Natural killer cell (primary cell): ENCODE results near the gene FAM131A. TPM values are rescaled to one million over a fixed set of nuclear protein-coding genes. Genes with fewer than 3 reads are reported as not detected.

ENCODE experiments used
- ATAC-seq, 3 donors: fragments of 150-1000 bp in 2 of 3; fragments of 200-7000 bp in 1 of 3; cut with Tn5 transposase; 1 replicate in 1 of 3; 2 replicates in 2 of 3; pipeline ENCODE4 v1.10.0; 2021; ENCODE audit warnings: mild to moderate bottlenecking in 2 of 3, moderate library complexity in 2 of 3
- DNase-seq, 2 donors: peaks; one replicate each; pipeline versions ENCODE4 v3.0.0 to v3.0.0-alpha.2; 2013 to 2021; ENCODE audit warnings: mixed read lengths in 1 of 2
- H3K27ac ChIP-seq: one replicate; pipeline ENCODE4 v1.5.1; 2013; ENCODE audit warnings: mild to moderate bottlenecking, low read length
- H3K27me3 ChIP-seq: one replicate; pipeline ENCODE4 v1.6.1; 2013; ENCODE audit warnings: low read length; ENCODE audit not compliant: control insufficient read depth, insufficient read depth
- H3K36me3 ChIP-seq: one replicate; pipeline ENCODE4 v1.6.1; 2013; ENCODE audit warnings: low read length; ENCODE audit not compliant: control insufficient read depth, insufficient read depth
- H3K4me1 ChIP-seq: one replicate; pipeline ENCODE4 v1.6.1; 2013; ENCODE audit warnings: low read length; ENCODE audit not compliant: control insufficient read depth, insufficient read depth
- H3K4me3 ChIP-seq: one replicate; pipeline ENCODE4 v1.5.1; 2013; ENCODE audit warnings: low read length
- H3K9me3 ChIP-seq: one replicate; pipeline ENCODE4 v1.6.1; 2013; ENCODE audit warnings: low read length; ENCODE audit not compliant: control insufficient read depth, insufficient read depth
- H3K27ac Mint-ChIP-seq, 2 donors: one replicate each; pipeline ENCODE4 v1.8.0; 2022; ENCODE audit warnings: mild to moderate bottlenecking in 2 of 2, mixed read lengths in 2 of 2, moderate library complexity in 1 of 2
- H3K27me3 Mint-ChIP-seq, 2 donors: one replicate each; pipeline ENCODE4 v1.8.0; 2022; ENCODE audit warnings: low read depth in 2 of 2, mixed read lengths in 2 of 2
- H3K36me3 Mint-ChIP-seq: one replicate; pipeline ENCODE4 v1.8.0; 2022; ENCODE audit warnings: mixed read lengths
- H3K4me1 Mint-ChIP-seq, 2 donors: one replicate each; pipeline ENCODE4 v1.8.0; 2022; ENCODE audit warnings: mixed read lengths in 2 of 2
- H3K4me3 Mint-ChIP-seq: one replicate; pipeline ENCODE4 v1.8.0; 2022; ENCODE audit warnings: mild to moderate bottlenecking, moderate library complexity, mixed read lengths
- H3K9me3 Mint-ChIP-seq, 2 donors: one replicate each; pipeline ENCODE4 v1.8.0; 2022; ENCODE audit warnings: mixed read lengths in 2 of 2
- WGBS: methylation state at CpG from one replicate; pipeline ENCODE4 v1.1.7; 2013; ENCODE audit warnings: missing lambda C conversion rate; ENCODE audit not compliant: insufficient coverage; 5-methylcytosine and 5-hydroxymethylcytosine counted together
- intact Hi-C: fragments of 100-400 bp; cut with micrococcal nuclease; formaldehyde crosslinking; loops from one replicate; pipeline ENCODE4 v1.14.2; 2022
- total RNA-seq, 4 donors: library from RNA; stranded (reverse); fragments of 120-200 nt in 1 of 4; gene quantifications; one replicate each; pipeline versions ENCODE4 v1.2.3 to v1.2.4, GENCODE V29; 2013 to 2022
- TF ChIP-seq, protein P1 (sequence below): fragments of 200-600 bp; IDR thresholded peaks from one replicate; pipeline ENCODE4 v1.8.0; 2022; ENCODE audit warnings: antibody characterized with exemption

FAM131A gene
- total RNA-seq, 3 donors from 2014 or later (not counting 1 experiment from before 2014, with no cell fraction given) = 6.9 to 8.8 (median 8.5) TPM

DNA sequence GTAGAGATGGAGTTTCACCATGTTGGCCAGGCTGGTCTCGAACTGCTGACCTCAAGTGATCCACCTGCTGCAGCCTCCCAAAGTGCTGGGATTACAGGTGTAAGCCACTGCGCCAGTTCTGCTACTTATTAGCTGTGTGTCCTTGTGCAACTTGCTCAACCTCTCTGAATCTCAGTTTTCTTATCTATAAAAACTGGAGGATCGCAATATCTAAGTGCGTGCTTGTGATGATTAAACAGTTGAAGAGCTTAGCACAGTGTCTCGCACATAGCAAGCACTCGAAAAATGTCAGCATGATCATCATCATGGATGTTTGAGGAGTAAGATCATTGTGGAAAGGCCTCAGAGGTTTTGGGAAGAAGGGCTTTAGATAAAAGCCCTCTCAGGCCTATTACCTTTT lies 13.2 kb downstream of the FAM131A start:
- WGBS = 97% methylated on average over 6 of the region's 6 CpGs
- TF ChIP-seq, protein P1, sequence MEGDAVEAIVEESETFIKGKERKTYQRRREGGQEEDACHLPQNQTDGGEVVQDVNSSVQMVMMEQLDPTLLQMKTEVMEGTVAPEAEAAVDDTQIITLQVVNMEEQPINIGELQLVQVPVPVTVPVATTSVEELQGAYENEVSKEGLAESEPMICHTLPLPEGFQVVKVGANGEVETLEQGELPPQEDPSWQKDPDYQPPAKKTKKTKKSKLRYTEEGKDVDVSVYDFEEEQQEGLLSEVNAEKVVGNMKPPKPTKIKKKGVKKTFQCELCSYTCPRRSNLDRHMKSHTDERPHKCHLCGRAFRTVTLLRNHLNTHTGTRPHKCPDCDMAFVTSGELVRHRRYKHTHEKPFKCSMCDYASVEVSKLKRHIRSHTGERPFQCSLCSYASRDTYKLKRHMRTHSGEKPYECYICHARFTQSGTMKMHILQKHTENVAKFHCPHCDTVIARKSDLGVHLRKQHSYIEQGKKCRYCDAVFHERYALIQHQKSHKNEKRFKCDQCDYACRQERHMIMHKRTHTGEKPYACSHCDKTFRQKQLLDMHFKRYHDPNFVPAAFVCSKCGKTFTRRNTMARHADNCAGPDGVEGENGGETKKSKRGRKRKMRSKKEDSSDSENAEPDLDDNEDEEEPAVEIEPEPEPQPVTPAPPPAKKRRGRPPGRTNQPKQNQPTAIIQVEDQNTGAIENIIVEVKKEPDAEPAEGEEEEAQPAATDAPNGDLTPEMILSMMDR = no peak
- no peak overlapping the region for H3K27ac ChIP-seq
- DNase-seq (no peak), ATAC-seq (no peak)
- peaks cover 10% of the 10 kb centered on the region for H3K4me1 ChIP-seq
- H3K4me1 Mint-ChIP-seq = peaks cover 0 to 1% of the 10 kb centered on the region in 2 donors
- no peaks in the 10 kb centered on the region for H3K9me3 Mint-ChIP-seq
- no peaks in the 10 kb centered on the region for H3K27me3 ChIP-seq
- no peaks in the 10 kb centered on the region for H3K36me3 Mint-ChIP-seq
- H3K27me3 Mint-ChIP-seq = no peaks in the 10 kb centered on the region
- no peaks in the 10 kb centered on the region for H3K36me3 ChIP-seq
- H3K9me3 ChIP-seq = no peaks in the 10 kb centered on the region
- no peak overlapping the region for H3K27ac Mint-ChIP-seq
- H3K4me3 ChIP-seq = no peak overlapping the region
- no peak overlapping the region for H3K4me3 Mint-ChIP-seq
- intact Hi-C loops = no loop called here

- Mint-ChIP-seq H3K9me3 (no peaks in the 10 kb centered on the region), H3K4me1 (no peaks in the 10 kb centered on the region), H3K27ac (no peak overlapping the region), H3K4me3 (no peak overlapping the region), H3K27me3 (no peaks in the 10 kb centered on the region), H3K36me3 (no peaks in the 10 kb centered on the region)
- no peak overlapping the region for H3K4me3 ChIP-seq
- H3K4me1 ChIP-seq = peaks cover 10% of the 10 kb centered on the region
- no peak overlapping the region for H3K27ac ChIP-seq
- no peak for ATAC-seq
- no peaks in the 10 kb centered on the region for H3K27me3 ChIP-seq
- no peaks in the 10 kb centered on the region for H3K36me3 ChIP-seq
- DNase-seq = no peak
- TF ChIP-seq, protein P1 = no peak
- 85% methylated on average over 9 of the region's 9 CpGs for WGBS
- intact Hi-C loops = no loop called here
- no peaks in the 10 kb centered on the region for H3K9me3 ChIP-seq
These were observed 14.2 kb downstream of the FAM131A start for GRCh38 chr3:184351511-184352148.

- ATAC-seq (no peak), DNase-seq (no peak)
- no peaks in the 10 kb centered on the region for H3K9me3 ChIP-seq
- no peak overlapping the region for H3K4me3 Mint-ChIP-seq
- H3K9me3 Mint-ChIP-seq = no peaks in the 10 kb centered on the region
- H3K27ac ChIP-seq = no peak overlapping the region
- no peaks in the 10 kb centered on the region for H3K27me3 Mint-ChIP-seq
- H3K4me1 ChIP-seq = peaks cover 10% of the 10 kb centered on the region
- H3K27ac Mint-ChIP-seq = no peak overlapping the region
- TF ChIP-seq, protein P1 = no peak
- H3K27me3 ChIP-seq = no peaks in the 10 kb centered on the region
- H3K4me3 ChIP-seq = no peak overlapping the region
- H3K4me1 Mint-ChIP-seq = no peaks in the 10 kb centered on the region
- H3K36me3 ChIP-seq = no peaks in the 10 kb centered on the region
- intact Hi-C loops = no loop called here
- H3K36me3 Mint-ChIP-seq = no peaks in the 10 kb centered on the region
- 97% methylated on average over 15 of the region's 15 CpGs for WGBS
These were observed 14.9 kb downstream of the FAM131A start for GRCh38 chr3:184352149-184352785.
